Measurements from ENCODE around the gene DHX57.
A peak's percentile ranks its signal among the peaks of the same experiment; 100 is the strongest.
"Not testable (repeated sequence)": the region's sequence is repeated elsewhere in the genome, so short reads cannot be mapped to it uniquely, and the experiment has no call there.

Gene DHX57

DNA sequence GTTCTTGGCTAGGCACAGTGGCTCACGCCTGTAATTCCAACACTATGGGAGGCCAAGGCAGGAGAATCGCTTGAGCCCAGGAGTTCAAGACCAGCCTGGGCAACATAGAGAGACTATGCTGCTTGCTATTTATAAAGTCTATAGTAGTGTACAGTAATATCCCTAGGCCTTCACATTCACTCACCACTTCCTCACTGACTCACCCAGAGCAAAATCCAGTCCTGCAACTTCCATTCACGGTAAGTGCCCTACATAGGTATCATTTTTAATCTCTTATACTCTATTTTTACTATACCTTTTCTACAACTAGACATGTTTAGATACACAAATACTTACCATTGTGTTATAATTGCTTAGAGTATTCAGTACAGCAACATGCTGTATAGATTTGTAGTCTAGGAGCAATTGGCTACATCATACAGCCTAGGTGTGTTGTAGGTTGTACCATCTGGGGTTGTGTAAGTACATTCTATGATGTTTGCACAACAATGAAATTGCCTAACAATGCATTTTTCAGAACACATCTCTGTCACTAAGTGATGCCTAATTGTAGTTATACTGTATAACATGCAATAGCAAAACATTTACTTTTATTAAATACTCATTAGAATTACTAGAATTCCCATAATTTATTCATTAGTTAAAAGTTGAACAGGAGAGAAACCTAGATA lies 8.8 kb downstream of the DHX57 start:
- DNase-seq = no peak

GRCh38 chr2:38863061-38863695 lies 12.6 kb downstream of the DHX57 start:
- DNase-seq = no peak

DNA sequence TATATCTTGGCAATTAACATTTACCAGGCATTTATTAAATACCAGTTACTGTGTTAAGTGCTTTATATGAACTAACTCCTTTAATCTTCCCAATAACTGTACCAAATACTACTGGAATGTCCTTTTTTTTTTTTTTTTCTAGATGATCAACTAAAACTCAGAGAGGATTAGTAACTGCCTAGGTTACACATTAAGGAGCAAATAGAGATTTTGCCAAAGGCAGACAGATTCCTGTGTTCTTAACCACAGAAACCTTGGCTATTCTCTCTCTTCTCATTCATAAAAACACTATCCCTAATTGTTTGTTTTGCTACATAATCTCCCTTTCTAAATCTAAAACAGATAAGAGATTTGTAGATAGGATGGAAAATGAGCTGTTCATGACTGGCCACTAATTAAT lies 13.3 kb downstream of the DHX57 start:
- no peak for DNase-seq

GRCh38 chr2:38856165-38856564 lies 19.6 kb downstream of the DHX57 start:
- DNase-seq = no peak

DNA sequence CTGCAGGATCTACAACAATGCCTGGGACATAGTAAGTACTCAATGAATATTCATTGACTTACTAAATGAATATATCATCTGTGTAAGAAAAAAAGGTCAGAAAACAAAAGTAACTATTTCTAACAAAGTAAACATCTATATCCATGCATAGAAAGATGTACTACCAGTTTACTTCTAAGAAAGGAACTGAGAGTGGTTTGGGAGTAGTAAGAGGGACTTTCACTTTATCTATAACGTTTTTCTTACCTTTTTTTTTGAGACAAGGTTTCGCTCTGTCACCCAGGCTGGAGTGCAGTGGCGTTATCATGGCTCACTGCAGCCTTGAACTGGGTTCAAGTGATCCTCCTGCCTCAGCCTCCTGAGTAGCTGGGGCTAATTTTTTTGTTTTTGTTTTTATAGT lies 25.7 kb downstream of the DHX57 start:
- DNase-seq = no peak

DNA sequence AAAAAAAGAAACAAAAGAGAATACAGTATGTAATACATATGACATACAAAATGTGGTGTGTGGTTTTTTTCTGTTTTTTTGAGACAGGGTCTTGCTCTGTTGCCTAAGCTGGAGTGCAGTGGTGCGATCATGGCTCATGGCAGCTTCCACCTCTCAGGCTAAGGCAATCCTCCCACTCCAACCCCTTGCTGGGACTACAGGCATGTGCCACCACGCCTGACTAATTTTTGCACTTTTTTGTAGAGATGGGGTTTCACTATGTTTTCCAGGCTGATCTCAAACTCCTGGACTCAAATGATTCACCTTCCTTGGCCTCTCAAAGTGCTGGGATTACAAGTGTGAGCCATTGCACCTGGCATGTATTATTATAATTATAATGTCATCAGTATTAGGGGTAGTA lies 38.9 kb downstream of the DHX57 start:
- no peak for DNase-seq

DNA sequence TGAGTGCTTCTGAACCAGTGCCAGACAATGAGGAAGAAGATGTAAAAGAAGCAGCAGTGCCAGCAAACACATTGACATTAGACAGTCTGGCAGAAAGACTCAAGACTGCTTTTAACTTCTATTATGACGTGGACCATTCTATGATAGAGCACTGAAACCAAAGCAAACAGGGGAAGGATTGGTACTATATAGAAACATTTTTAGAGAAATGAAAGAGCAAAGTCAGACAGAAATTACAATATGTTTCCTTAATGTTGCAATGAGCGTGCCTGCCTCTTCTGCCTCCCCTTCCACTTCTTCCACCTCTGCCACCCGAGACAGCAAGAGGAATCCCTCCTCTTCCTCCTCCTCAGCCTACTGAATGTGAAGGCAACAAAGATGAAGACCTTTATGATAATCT lies 39.7 kb downstream of the DHX57 start:
- peak; percentile 50 for DNase-seq

- DNase-seq = no peak
These were observed 40.6 kb downstream of the DHX57 start for GRCh38 chr2:38835015-38835601.

- no peak for DNase-seq
These were observed 45.1 kb downstream of the DHX57 start for GRCh38 chr2:38830526-38831159.

GRCh38 chr2:38829971-38830370 lies 45.8 kb downstream of the DHX57 start:
- DNase-seq = no peak

DNA sequence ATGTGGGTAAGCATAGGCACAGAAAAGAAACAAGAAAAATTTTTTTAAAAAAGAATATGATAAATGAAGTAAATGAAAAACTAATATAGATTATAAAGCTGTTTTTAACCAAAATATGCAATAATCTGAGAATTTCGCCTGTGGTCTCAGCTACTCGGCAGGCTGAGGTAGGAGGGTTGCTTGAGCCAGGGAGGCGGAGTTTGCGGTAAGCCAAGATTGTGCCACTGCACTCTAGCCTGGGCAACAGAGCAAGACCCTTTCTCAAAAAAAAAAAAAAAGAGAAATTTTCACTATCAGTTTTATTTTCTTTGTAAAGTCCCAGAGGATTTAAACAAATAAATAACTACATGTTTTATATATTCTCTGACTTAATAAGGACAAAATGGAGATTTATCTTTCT lies 47.3 kb downstream of the DHX57 start:
- no peak for DNase-seq

DNA sequence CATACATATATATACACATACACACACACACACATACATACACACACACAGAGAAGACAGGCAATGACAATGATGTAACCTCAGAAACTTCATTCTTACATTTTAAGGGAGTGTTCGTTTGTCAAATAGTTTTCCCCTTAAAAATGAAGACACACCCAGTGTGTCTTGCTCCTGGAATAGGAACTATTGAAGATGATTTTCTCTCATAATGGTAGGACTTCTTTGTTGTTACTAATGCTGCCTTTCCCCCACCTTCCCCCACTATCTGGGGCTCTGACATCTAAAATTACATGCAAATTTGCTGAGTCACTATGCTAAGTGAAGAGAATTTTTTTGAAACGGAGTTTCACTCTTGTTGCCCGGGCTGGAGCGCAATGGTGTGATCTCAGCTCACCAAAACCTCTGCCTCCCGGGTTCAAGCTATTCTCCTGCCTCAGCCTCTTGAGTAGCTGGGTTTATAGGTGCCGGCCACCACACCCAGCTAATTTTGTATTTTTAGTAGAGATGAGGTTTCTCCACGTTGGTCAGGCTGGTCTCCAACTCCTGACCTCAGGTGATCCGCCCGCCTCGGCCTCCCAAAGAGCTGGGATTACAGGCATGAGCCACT lies 48.1 kb downstream of the DHX57 start:
- DNase-seq = not testable (repeated sequence)

GRCh38 chr2:38825956-38826355 lies 49.8 kb downstream of the DHX57 start:
- DNase-seq = no peak

GRCh38 chr2:38824906-38825305 lies 50.8 kb downstream of the DHX57 start:
- no peak for DNase-seq

GRCh38 chr2:38823386-38823785 lies 52.3 kb downstream of the DHX57 start:
- DNase-seq = no peak

GRCh38 chr2:38818565-38818964 lies 57.2 kb downstream of the DHX57 start:
- DNase-seq = no peak

DNA sequence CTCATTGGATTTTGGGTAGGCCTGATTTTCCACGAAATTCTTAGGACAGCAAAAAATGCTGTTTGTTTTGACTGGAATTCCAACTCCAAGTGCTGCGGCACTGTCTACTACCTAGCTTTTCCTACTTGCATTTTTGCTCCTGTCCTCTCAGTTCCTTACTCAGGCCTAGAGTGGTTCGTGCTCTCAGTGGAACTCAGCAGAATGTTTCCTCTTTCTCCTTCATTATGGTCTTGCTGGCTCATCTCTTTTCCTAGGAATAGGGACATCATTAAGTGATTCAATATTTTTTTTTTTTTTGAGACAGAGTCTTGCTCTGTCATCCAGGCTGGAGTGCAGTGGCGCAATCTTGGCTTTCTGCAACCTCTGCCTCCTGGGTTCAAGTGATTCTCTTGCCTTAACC lies 59.8 kb downstream of the DHX57 start:
- DNase-seq = no peak

DNA sequence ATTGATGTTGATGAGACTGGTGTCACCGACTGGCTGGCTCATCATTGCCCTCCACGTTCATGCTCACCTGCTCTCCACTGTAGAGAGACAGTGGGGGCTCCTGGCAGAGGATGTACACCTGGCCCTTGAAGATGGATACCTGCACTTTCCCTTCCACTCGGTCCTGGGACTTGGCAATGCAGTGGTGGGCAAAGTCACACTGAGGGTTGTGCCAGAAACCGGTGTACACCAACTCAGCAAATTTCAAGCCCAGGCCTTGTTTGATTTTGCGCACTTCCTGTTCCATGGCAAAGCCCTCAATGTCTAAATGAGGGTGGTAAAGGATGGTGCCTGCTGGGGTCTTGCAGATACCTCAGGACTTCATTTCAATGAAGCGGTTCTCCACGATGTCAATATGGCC lies 65.2 kb downstream of the DHX57 start:
- DNase-seq = no peak

DNA sequence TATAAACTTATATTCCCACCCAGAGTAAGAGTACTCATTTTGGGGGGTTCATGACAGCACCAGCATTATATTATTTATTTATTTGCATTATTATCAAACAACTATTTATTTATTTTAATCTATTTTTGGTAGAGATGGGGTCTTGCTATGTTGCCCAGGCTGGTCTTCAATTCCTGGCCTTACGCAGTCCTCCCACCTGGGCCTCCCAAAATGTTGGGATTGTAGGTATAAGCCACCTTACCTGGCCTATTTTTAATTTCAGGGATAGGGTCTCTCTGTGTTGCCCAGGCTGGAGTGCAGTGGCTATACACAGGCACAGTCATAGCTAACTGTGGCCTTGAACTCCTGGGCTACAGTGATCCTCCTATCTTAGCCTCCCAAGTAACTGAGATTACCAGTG lies 67.1 kb downstream of the DHX57 start:
- DNase-seq = no peak

DNA sequence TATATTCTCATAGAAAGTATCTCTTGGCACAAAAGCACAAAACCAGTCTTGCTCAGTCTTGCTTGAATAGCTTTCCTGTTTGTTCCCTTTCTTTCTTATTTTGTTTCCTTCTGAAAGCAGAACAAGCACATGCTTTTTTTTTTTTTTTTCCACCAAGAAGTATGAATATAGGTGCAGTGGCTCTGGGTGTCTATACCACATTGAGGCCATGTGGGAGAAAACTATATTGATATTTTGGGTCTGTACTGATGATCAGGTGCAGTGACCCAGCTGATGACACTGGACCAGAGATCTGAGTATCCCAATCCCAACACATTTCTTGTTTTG lies 69.0 kb downstream of the DHX57 start:
- no peak for DNase-seq

DNA sequence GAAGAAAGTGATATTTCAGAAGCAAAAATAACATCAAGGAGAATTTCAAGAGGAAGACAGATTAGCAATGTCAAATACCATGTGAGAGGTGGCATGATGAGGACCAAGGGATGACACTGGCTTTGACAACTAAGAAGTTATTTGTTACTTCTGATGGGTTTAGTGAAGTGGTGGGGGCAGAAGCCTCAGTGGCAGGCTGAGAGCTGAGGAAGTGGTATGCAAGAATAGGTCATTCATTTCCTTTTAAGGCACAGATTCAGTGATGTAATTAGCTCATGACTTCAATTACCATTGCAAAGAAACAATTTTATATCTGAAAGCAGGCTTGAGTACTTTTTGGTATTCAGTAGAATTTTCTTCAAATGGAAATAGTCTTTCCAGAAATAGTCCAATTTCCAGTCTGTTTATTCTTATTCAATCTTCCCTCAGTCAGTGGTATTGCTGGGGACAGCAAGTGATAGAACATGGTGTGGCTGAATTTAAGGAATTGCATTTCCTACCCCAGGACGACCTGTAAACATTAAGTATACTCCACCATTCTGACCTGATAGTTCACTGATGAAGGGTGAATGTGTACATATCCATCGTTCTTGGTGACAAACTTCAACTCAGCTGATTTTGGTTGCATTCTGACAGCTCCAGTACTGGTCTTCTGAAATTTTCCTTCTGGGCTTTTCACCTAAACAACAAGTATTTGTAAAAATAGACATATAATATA lies 69.6 kb downstream of the DHX57 start:
- DNase-seq = no peak

GRCh38 chr2:38797953-38798352 lies 77.8 kb downstream of the DHX57 start:
- no peak for DNase-seq

- DNase-seq = no peak
These were observed 78.5 kb downstream of the DHX57 start for GRCh38 chr2:38797250-38797676.

All from SIG-M5 (cell line).